ENCODE measurements around the gene ASPM.
"Not testable (repeated sequence)": the region's sequence is repeated elsewhere in the genome, so short reads cannot be mapped to it uniquely, and the experiment has no call there.

The ASPM gene

GRCh38 chr1:197034631-197035339 is 111.7 kb downstream of the ASPM start:
- not testable (repeated sequence) for DNase-seq; H3K9me3 Mint-ChIP-seq; H3K27me3 Mint-ChIP-seq; H3K27ac Mint-ChIP-seq; H3K36me3 Mint-ChIP-seq; ATAC-seq (replicated peaks); H3K4me3 Mint-ChIP-seq; H3K4me1 Mint-ChIP-seq
